NCI-H446 treated with DMSO at 0.1 percent for 48 hours (cell line): ENCODE data around the gene OR2T8.
"Not testable (repeated sequence)": the region's sequence is repeated elsewhere in the genome, so short reads cannot be mapped to it uniquely, and the experiment has no call there.

Experiments used
- DNase-seq: peaks from one replicate; lab custom pipeline; 2025; lab: John Stamatoyannopoulos, UW

The OR2T8 gene

GRCh38 chr1:247919952-247920351, at the start of gene OR2T8:
Gene OR2T8, plus strand, starts transcription at chr1:247920252. Its CDS starts 766 bp downstream, at chr1:247921018.
- DNase-seq, result no peak

- no peak for DNase-seq
Observed at GRCh38 chr1:247883346-247883745, 36.7 kb upstream of the OR2T8 start.

- DNase-seq, result no peak
Observed at GRCh38 chr1:247884797-247885413, 35.1 kb upstream of the OR2T8 start.

- DNase-seq, result no peak
Observed at GRCh38 chr1:247895163-247895637, 24.9 kb upstream of the OR2T8 start, which contains the start of gene OR2W3. Gene OR2W3, plus strand, starts transcription at chr1:247895587. Its CDS starts 0 bp downstream, at chr1:247895587.

GRCh38 chr1:247895976-247896375, 24.1 kb upstream of the OR2T8 start:
- no peak for DNase-seq

GRCh38 chr1:247904122-247904521, 15.9 kb upstream of the OR2T8 start:
- no peak for DNase-seq

GRCh38 chr1:247905181-247905580, 14.9 kb upstream of the OR2T8 start:
- DNase-seq, result no peak

GRCh38 chr1:247905910-247906503, 14.0 kb upstream of the OR2T8 start:
- no peak for DNase-seq

- no peak for DNase-seq
Observed at GRCh38 chr1:247906504-247907047, 13.5 kb upstream of the OR2T8 start.

GRCh38 chr1:247908766-247909165, 11.3 kb upstream of the OR2T8 start:
- no peak for DNase-seq

GRCh38 chr1:247913786-247914185, 6.3 kb upstream of the OR2T8 start:
- DNase-seq, result no peak

GRCh38 chr1:247914941-247915662, 5.0 kb upstream of the OR2T8 start:
- DNase-seq, result no peak

GRCh38 chr1:247923941-247924340, 3.9 kb downstream of the OR2T8 start:
- DNase-seq, result no peak

GRCh38 chr1:247924868-247925267, 4.8 kb downstream of the OR2T8 start, which contains the start of gene OR2AJ1:
Gene OR2AJ1, plus strand, starts transcription at chr1:247924889. Its CDS starts 8,880 bp downstream, at chr1:247933769.
- DNase-seq, result no peak

GRCh38 chr1:247933989-247934388, 13.9 kb downstream of the OR2T8 start:
- DNase-seq, result no peak

GRCh38 chr1:247935781-247936180, 15.7 kb downstream of the OR2T8 start:
- DNase-seq, result no peak

- DNase-seq, result no peak
Observed at GRCh38 chr1:247936415-247936814, 16.4 kb downstream of the OR2T8 start.

- not testable (repeated sequence) for DNase-seq
Observed at GRCh38 chr1:247936965-247937734, 17.1 kb downstream of the OR2T8 start.

- DNase-seq, result no peak
Observed at GRCh38 chr1:247942624-247943023, 22.6 kb downstream of the OR2T8 start.

GRCh38 chr1:247948558-247948957, 28.5 kb downstream of the OR2T8 start, which contains the start of gene OR2L8:
Gene OR2L8, plus strand, starts transcription at chr1:247948858. Its CDS starts 0 bp downstream, at chr1:247948858.
- no peak for DNase-seq

- no peak for DNase-seq
Observed at GRCh38 chr1:247953408-247953807, 33.4 kb downstream of the OR2T8 start.

GRCh38 chr1:247961791-247962190, 41.7 kb downstream of the OR2T8 start:
- DNase-seq, result no peak
